Gastrocnemius medialis (tissue), 4 donors: ENCODE measurements around the gene TRAK1. TPM values are rescaled to one million over a fixed set of nuclear protein-coding genes. Genes with fewer than 3 reads are reported as not detected.
A peak's percentile ranks its signal among the peaks of the same experiment; 100 is the strongest.

Source experiments
- ATAC-seq, 2 donors: fragments of 150-250 bp; one replicate each; pipeline ENCODE4 v1.9.1; 2016
- DNase-seq, 2 donors: peaks; one replicate each; pipeline ENCODE4 v3.0.0-alpha.2; 2019
- H3K27ac ChIP-seq, 4 donors: fragments of 200-600 bp; sonication (generic); 1 replicate in 1 of 4; 2 replicates in 3 of 4; pipeline ENCODE4 v1.5.1; 2016 to 2018; ENCODE audit warnings: mild to moderate bottlenecking in 2 of 4, moderate library complexity in 1 of 4
- H3K27me3 ChIP-seq, 3 donors: fragments of 200-600 bp; sonication (generic) in 2 of 3; 1 replicate in 1 of 3; 2 replicates in 2 of 3; pipeline versions ENCODE4 v1.5.1 to v1.6.0; 2016 to 2019; ENCODE audit warnings: mild to moderate bottlenecking in 1 of 3, moderate library complexity in 1 of 3
- H3K36me3 ChIP-seq, 2 donors: fragments of 200-600 bp; sonication (generic) in 1 of 2; one replicate each; pipeline ENCODE4 v1.5.1; 2017 to 2018
- H3K4me1 ChIP-seq, 2 donors: fragments of 200-600 bp; sonication (generic) in 1 of 2; one replicate each; pipeline ENCODE4 v1.5.1; 2016 to 2017; ENCODE audit warnings: mild to moderate bottlenecking in 2 of 2
- H3K4me3 ChIP-seq, 4 donors: fragments of 200-600 bp; sonication (generic) in 3 of 4; 1 replicate in 1 of 4; 2 replicates in 3 of 4; pipeline ENCODE4 v1.5.1; 2016 to 2019; ENCODE audit warnings: mild to moderate bottlenecking in 2 of 4
- H3K9me3 ChIP-seq, 3 donors: fragments of 200-600 bp; sonication (generic) in 2 of 3; 1 replicate in 1 of 3; 2 replicates in 2 of 3; pipeline ENCODE4 v1.5.1; 2016 to 2019
- CTCF ChIP-seq, 5 experiments: fragments of 450-650 bp in 3 of 5; fragments of 200-600 bp in 2 of 5; sonication (generic) in 2 of 5; IDR thresholded peaks in 4 of 5; conservative IDR thresholded peaks in 1 of 5; 1 replicate in 4 of 5; 2 replicates in 1 of 5; pipeline ENCODE4 v1.5.1; 2016 to 2019; ENCODE audit warnings: antibody characterized with exemption in 5 of 5, mild to moderate bottlenecking in 3 of 5, moderate library complexity in 3 of 5
- POLR2A ChIP-seq, 2 donors: fragments of 450-650 bp; IDR thresholded peaks; one replicate each; pipeline ENCODE4 v1.6.1; 2017; ENCODE audit warnings: antibody characterized with exemption in 2 of 2, mild to moderate bottlenecking in 2 of 2, moderate library complexity in 2 of 2
- in situ Hi-C, 4 donors: fragments of 200-750 bp; cut with MboI; loops; one replicate each; pipeline versions ENCODE4 v1.15.0 to v1.8.0; 2017; ENCODE audit warnings: low sequenced_read_pairs in 4 of 4
- intact Hi-C: fragments of 100-400 bp; cut with DNase I; formaldehyde crosslinking; loops from one replicate; pipeline ENCODE4 v1.15.1; 2023; ENCODE audit warnings: low total_unique reads
- total RNA-seq, 4 donors: library from RNA; depleted of rRNA; stranded (reverse); fragments of >200 nt; gene quantifications; one replicate each; pipeline versions ENCODE4 v1.1.0 to v1.2.3, GENCODE V29; 2016

The TRAK1 gene
- total RNA-seq, 4 donors from 2014 or later: 59.5 to 109 (median 98.6) TPM

GRCh38 chr3:42164656-42165055, 73.5 kb downstream of the TRAK1 start:
- Histone ChIP-seq H3K9me3 (no peaks in the 10 kb centered on the region), H3K4me3 (no peak overlapping the region), H3K27me3 (no peaks in the 10 kb centered on the region), H3K36me3 (no peaks in the 10 kb centered on the region), H3K27ac (peak overlapping the region in 2 of 4 donors; percentile 15 to 49), H3K4me1 (peaks cover 64 to 72% of the 10 kb centered on the region in 2 donors)
- ATAC-seq (no peak), DNase-seq (no peak)
- intact Hi-C loops (no loop called here), in situ Hi-C loops (no loop called here)
- TF ChIP-seq CTCF (IDR thresholded peaks at IDR 0.05 in 4 of 5, conservative IDR thresholded peaks at IDR 0.05 in 1 of 5) (no peak), POLR2A (IDR thresholded peaks at IDR 0.05) (no peak)

GRCh38 chr3:42165211-42165610, 74.1 kb downstream of the TRAK1 start:
- DNase-seq (no peak), ATAC-seq (no peak)
- peaks cover 64 to 72% of the 10 kb centered on the region in 2 donors for H3K4me1 ChIP-seq
- no peaks in the 10 kb centered on the region for H3K9me3 ChIP-seq
- peak overlapping the region in 1 of 4 donors; percentile 5 for H3K27ac ChIP-seq
- no peaks in the 10 kb centered on the region for H3K27me3 ChIP-seq
- no peak for TF ChIP-seq CTCF (IDR thresholded peaks at IDR 0.05 in 4 of 5, conservative IDR thresholded peaks at IDR 0.05 in 1 of 5)
- no peak for TF ChIP-seq POLR2A (IDR thresholded peaks at IDR 0.05)
- no peak overlapping the region for H3K4me3 ChIP-seq
- H3K36me3 ChIP-seq: no peaks in the 10 kb centered on the region
- intact Hi-C loops (no loop called here), in situ Hi-C loops (no loop called here)

- H3K27me3 ChIP-seq: no peaks in the 10 kb centered on the region
- ATAC-seq: no peak
- H3K36me3 ChIP-seq: no peaks in the 10 kb centered on the region
- no peak for DNase-seq
- in situ Hi-C loops: no loop called here
- TF ChIP-seq CTCF (IDR thresholded peaks at IDR 0.05 in 4 of 5, conservative IDR thresholded peaks at IDR 0.05 in 1 of 5): no peak
- H3K4me3 ChIP-seq: no peak overlapping the region
- H3K4me1 ChIP-seq: peaks cover 61 to 67% of the 10 kb centered on the region in 2 donors
- intact Hi-C loops: no loop called here
- no peaks in the 10 kb centered on the region for H3K9me3 ChIP-seq
- peak overlapping the region in 2 of 4 donors; percentile 26 to 31 for H3K27ac ChIP-seq
Measured at GRCh38 chr3:42166214-42166613, 75.1 kb downstream of the TRAK1 start.

GRCh38 chr3:42166662-42167300, 75.6 kb downstream of the TRAK1 start:
- peaks cover 61 to 67% of the 10 kb centered on the region in 2 donors for H3K4me1 ChIP-seq
- peak overlapping the region in 1 of 4 donors; percentile 31 for H3K27ac ChIP-seq
- H3K36me3 ChIP-seq: no peaks in the 10 kb centered on the region
- ATAC-seq (no peak), DNase-seq (no peak)
- intact Hi-C loops (no loop called here), in situ Hi-C loops (no loop called here)
- H3K4me3 ChIP-seq: no peak overlapping the region
- no peaks in the 10 kb centered on the region for H3K9me3 ChIP-seq
- H3K27me3 ChIP-seq: no peaks in the 10 kb centered on the region
- TF ChIP-seq CTCF (IDR thresholded peaks at IDR 0.05 in 4 of 5, conservative IDR thresholded peaks at IDR 0.05 in 1 of 5) (no peak), POLR2A (IDR thresholded peaks at IDR 0.05) (no peak)
